HEK293 (cell line): ENCODE data around the gene MPV17L.

ENCODE experiments used
- CTCF ChIA-PET: fragments of 350-600 bp; formaldehyde crosslinking; extraction: SDS; loops from one replicate; lab custom pipeline; 2021; ENCODE audit warnings: antibody characterized with exemption; lab: Yijun Ruan, JAX
- POLR2A ChIA-PET: fragments of 300-600 bp; formaldehyde crosslinking; extraction: SDS; loops from one replicate; lab custom pipeline; 2020; ENCODE audit warnings: antibody characterized with exemption, inconsistent platforms; lab: Yijun Ruan, JAX
- H3K27ac ChIP-seq: fragments of 200-500 bp; sonication (Bioruptor generic); 2 replicates; pipeline ENCODE4 v1.5.1; 2014; ENCODE audit warnings: low read depth, low read length, control low read depth, inconsistent platforms; ENCODE audit errors: extremely low read depth
- H3K36me3 ChIP-seq, 2 experiments: fragments of 200-500 bp in 1 of 2; sonication (Bioruptor generic) in 1 of 2; 1 replicate in 1 of 2; 2 replicates in 1 of 2; pipeline ENCODE4 v1.5.1; 2014 to 2017; ENCODE audit warnings: inconsistent platforms in 2 of 2, low read length in 2 of 2; ENCODE audit not compliant: control insufficient read depth in 2 of 2, insufficient read depth in 1 of 2
- H3K4me1 ChIP-seq: fragments of 200-500 bp; sonication (Bioruptor generic); 2 replicates; pipeline ENCODE4 v1.5.1; 2014; ENCODE audit warnings: mild to moderate bottlenecking, low read length, inconsistent platforms; ENCODE audit not compliant: control insufficient read depth, insufficient read depth
- H3K4me3 ChIP-seq: 2 replicates; pipeline ENCODE4 v1.5.1; 2011; ENCODE audit warnings: low read depth, mild to moderate bottlenecking, control low read depth, low read length, moderate library complexity
- H3K9me3 ChIP-seq: fragments of 200-500 bp; sonication (Bioruptor generic); 2 replicates; pipeline ENCODE4 v1.5.1; 2014; ENCODE audit warnings: low read depth, low read length, inconsistent platforms; ENCODE audit not compliant: control insufficient read depth, insufficient read depth
- CTCF ChIP-seq: fragments of 450-650 bp; formaldehyde crosslinking; IDR thresholded peaks from 2 replicates; pipeline ENCODE4 v1.5.1; 2016; ENCODE audit warnings: missing biosample characterization, missing genetic modification characterization
- HIC1 ChIP-seq: fragments of 450-650 bp; formaldehyde crosslinking; IDR thresholded peaks from 2 replicates; pipeline ENCODE4 v1.5.1; 2016; ENCODE audit warnings: missing biosample characterization, missing genetic modification characterization
- INSM2 ChIP-seq: fragments of 450-650 bp; formaldehyde crosslinking; IDR thresholded peaks from 2 replicates; pipeline ENCODE4 v1.5.1; 2016; ENCODE audit warnings: missing biosample characterization, missing genetic modification characterization
- SP7 ChIP-seq: fragments of 450-650 bp; formaldehyde crosslinking; IDR thresholded peaks from 2 replicates; pipeline ENCODE4 v1.5.1; 2016; ENCODE audit warnings: missing biosample characterization, missing genetic modification characterization
- ZNF175 ChIP-seq: fragments of 450-650 bp; formaldehyde crosslinking; IDR thresholded peaks from 2 replicates; pipeline ENCODE4 v1.5.1; 2016; ENCODE audit warnings: missing biosample characterization, missing genetic modification characterization
- ZNF248 ChIP-seq: fragments of 450-650 bp; formaldehyde crosslinking; IDR thresholded peaks from 2 replicates; pipeline ENCODE4 v1.5.1; 2017; ENCODE audit warnings: missing biosample characterization, missing genetic modification characterization
- ZNF26 ChIP-seq: fragments of 450-650 bp; formaldehyde crosslinking; IDR thresholded peaks from 2 replicates; pipeline ENCODE4 v1.5.1; 2016; ENCODE audit warnings: missing biosample characterization, missing genetic modification characterization
- ZNF280D ChIP-seq: fragments of 450-650 bp; formaldehyde crosslinking; IDR thresholded peaks from 2 replicates; pipeline ENCODE4 v1.5.1; 2016; ENCODE audit warnings: missing biosample characterization, missing genetic modification characterization
- ZNF335 ChIP-seq: fragments of 450-650 bp; formaldehyde crosslinking; conservative IDR thresholded peaks from 2 replicates; pipeline ENCODE4 v1.5.1; 2016; ENCODE audit warnings: missing biosample characterization, missing genetic modification characterization
- ZNF585B ChIP-seq: fragments of 450-650 bp; formaldehyde crosslinking; IDR thresholded peaks from 2 replicates; pipeline ENCODE4 v1.5.1; 2016; ENCODE audit warnings: missing biosample characterization, missing genetic modification characterization
- ZNF664 ChIP-seq: fragments of 450-650 bp; formaldehyde crosslinking; IDR thresholded peaks from 2 replicates; pipeline ENCODE4 v1.5.1; 2016; ENCODE audit warnings: missing biosample characterization, missing genetic modification characterization
- ZNF76 ChIP-seq: fragments of 450-650 bp; formaldehyde crosslinking; IDR thresholded peaks from 2 replicates; pipeline ENCODE4; 2016; ENCODE audit warnings: low read depth, missing biosample characterization, missing genetic modification characterization, borderline replicate concordance
- ZNF792 ChIP-seq: fragments of 450-650 bp; formaldehyde crosslinking; IDR thresholded peaks from 2 replicates; pipeline ENCODE4 v1.5.1; 2016; ENCODE audit warnings: missing biosample characterization, missing genetic modification characterization
- ZNF830 ChIP-seq: fragments of 450-650 bp; IDR thresholded peaks from 2 replicates; pipeline ENCODE4 v1.5.0; 2018; ENCODE audit warnings: missing biosample characterization, missing genetic modification characterization, low read depth, mild to moderate bottlenecking, moderate library complexity
- ZSCAN4 ChIP-seq: fragments of 450-650 bp; formaldehyde crosslinking; IDR thresholded peaks from 2 replicates; pipeline ENCODE4 v1.5.1; 2017; ENCODE audit warnings: missing biosample characterization, missing genetic modification characterization
- ZSCAN5A ChIP-seq: fragments of 450-650 bp; formaldehyde crosslinking; IDR thresholded peaks from 2 replicates; pipeline ENCODE4 v1.5.1; 2016; ENCODE audit warnings: missing biosample characterization, missing genetic modification characterization

Gene MPV17L

GRCh38 chr16:15435216-15435864 is 39.8 kb downstream of the MPV17L start (continued):
- TF ChIP-seq ZSCAN5A (tag by site-specific recombination) (no peak), ZNF585B (tag by site-specific recombination) (no peak), ZNF792 (tag by site-specific recombination) (no peak), ZNF76 (tag by site-specific recombination) (no peak), ZNF175 (tag by site-specific recombination) (no peak), ZNF335 (tag by site-specific recombination) (peak; percentile 84; the same call in 1 of the 2 replicates)

GRCh38 chr16:15439102-15439501 is 43.5 kb downstream of the MPV17L start:
- no peak for TF ChIP-seq CTCF (tag by site-specific recombination)
- peak; percentile 97 for TF ChIP-seq ZNF664 (tag by site-specific recombination)
- CTCF ChIA-PET, result interaction anchor here (1.1 to 1.9 kb wide), 3 partner anchors 44 to 112 kb away, joined by 3 to 8 read pairs (median 4); partner anchors contain the start of gene MPV17L
- no peaks in the 10 kb centered on the region for H3K9me3 ChIP-seq
- no peaks in the 10 kb centered on the region for H3K4me1 ChIP-seq
- H3K27ac ChIP-seq, result no peak overlapping the region
- H3K36me3 ChIP-seq, result no peaks in the 10 kb centered on the region
- POLR2A ChIA-PET, result no interaction called here
- H3K4me3 ChIP-seq, result no peak overlapping the region

GRCh38 chr16:15439521-15439920 is 44.0 kb downstream of the MPV17L start:
- POLR2A ChIA-PET, result no interaction called here
- H3K36me3 ChIP-seq, result no peaks in the 10 kb centered on the region
- H3K9me3 ChIP-seq, result no peaks in the 10 kb centered on the region
- H3K4me3 ChIP-seq, result no peak overlapping the region
- H3K27ac ChIP-seq, result no peak overlapping the region
- H3K4me1 ChIP-seq, result no peaks in the 10 kb centered on the region
- CTCF ChIA-PET, result interaction anchor here (1.1 to 1.9 kb wide), 3 partner anchors 44 to 111 kb away, joined by 3 to 8 read pairs (median 4); partner anchors contain the start of gene MPV17L
- no peak for TF ChIP-seq ZNF26 (tag by site-specific recombination)
- TF ChIP-seq ZNF280D (tag by site-specific recombination), result no peak
- no peak for TF ChIP-seq SP7 (tag by site-specific recombination)
- TF ChIP-seq HIC1 (tag by site-specific recombination), result no peak
- no peak for TF ChIP-seq INSM2 (tag by site-specific recombination)
- TF ChIP-seq ZNF248 (tag by site-specific recombination), result no peak
- TF ChIP-seq ZSCAN4 (tag by site-specific recombination), result no peak
- TF ChIP-seq ZNF830 (tag by site-specific recombination), result no peak
